Esophagus muscularis mucosa (tissue), 4 donors: ENCODE results near the gene CD2AP.
"Not testable (repeated sequence)": the region's sequence is repeated elsewhere in the genome, so short reads cannot be mapped to it uniquely, and the experiment has no call there.

ENCODE experiments used
- CTCF ChIP-seq, 3 experiments: fragments of 200-600 bp in 2 of 3; fragments of 450-650 bp in 1 of 3; sonication (generic) in 2 of 3; IDR thresholded peaks; one replicate each; pipeline ENCODE4 v1.5.1; 2017 to 2019; ENCODE audit warnings: antibody characterized with exemption in 3 of 3, mild to moderate bottlenecking in 2 of 3, moderate library complexity in 1 of 3
- EP300 ChIP-seq: sonication (generic); formaldehyde crosslinking; IDR thresholded peaks from one replicate; pipeline ENCODE4 v1.6.1; 2017; ENCODE audit warnings: antibody characterized with exemption
- POLR2A ChIP-seq: fragments of 450-650 bp; IDR thresholded peaks from one replicate; pipeline ENCODE4 v1.6.1; 2017; ENCODE audit warnings: antibody characterized with exemption, moderate library complexity, mild to moderate bottlenecking, low read depth
- POLR2AphosphoS5 ChIP-seq, 2 donors: sonication (generic); formaldehyde crosslinking; IDR thresholded peaks; one replicate each; pipeline ENCODE4 v1.6.1; 2017; ENCODE audit warnings: antibody characterized with exemption in 2 of 2

GRCh38 chr6:47647626-47648025 lies 170.0 kb downstream of the CD2AP start:
- not testable (repeated sequence) for TF ChIP-seq POLR2A; CTCF (IDR thresholded peaks at IDR 0.05); EP300; POLR2AphosphoS5 (IDR thresholded peaks at IDR 0.05)
